Thyroid gland (tissue), 4 donors: Measurements from ENCODE around the gene USP33. TPM values are rescaled to one million over a fixed set of nuclear protein-coding genes. Genes with fewer than 3 reads are reported as not detected.

Source experiments
- DNase-seq, 2 donors: peaks; one replicate each; pipeline ENCODE4 v3.0.0-alpha.2; 2019
- H3K27ac ChIP-seq, 3 donors: fragments of 200-600 bp; sonication (generic); 1 replicate in 2 of 3; 2 replicates in 1 of 3; pipeline ENCODE4 v1.5.1; 2016 to 2019; ENCODE audit warnings: mild to moderate bottlenecking in 1 of 3, moderate library complexity in 1 of 3
- H3K27me3 ChIP-seq: fragments of 200-600 bp; sonication (generic); one replicate; pipeline ENCODE4 v1.5.1; 2019
- H3K36me3 ChIP-seq, 2 donors: fragments of 200-600 bp; sonication (generic); one replicate each; pipeline ENCODE4 v1.5.1; 2016 to 2019
- H3K4me1 ChIP-seq, 2 donors: fragments of 200-600 bp; sonication (generic); one replicate each; pipeline ENCODE4 v1.5.1; 2017 to 2019
- H3K4me3 ChIP-seq, 3 donors: fragments of 200-600 bp; sonication (generic); replicated peaks in 1 of 3; 1 replicate in 2 of 3; 2 replicates in 1 of 3; pipeline ENCODE4 v1.5.1; 2016; ENCODE audit warnings: mild to moderate bottlenecking in 1 of 3
- H3K9me3 ChIP-seq: fragments of 200-600 bp; sonication (generic); one replicate; pipeline ENCODE4 v1.5.1; 2017
- CTCF ChIP-seq, 6 experiments: fragments of 200-600 bp in 3 of 6; fragments of 450-650 bp in 3 of 6; sonication (generic) in 3 of 6; IDR thresholded peaks; one replicate each; pipeline ENCODE4 v1.5.1; 2016 to 2019; ENCODE audit warnings: antibody characterized with exemption in 6 of 6, mild to moderate bottlenecking in 2 of 6, inconsistent platforms in 1 of 6, moderate library complexity in 1 of 6
- POLR2A ChIP-seq, 2 donors: fragments of 450-650 bp; IDR thresholded peaks; one replicate each; pipeline ENCODE4 v1.6.1; 2017; ENCODE audit warnings: antibody characterized with exemption in 2 of 2, mild to moderate bottlenecking in 2 of 2, moderate library complexity in 1 of 2
- WGBS, 2 donors: methylation state at CpG; one replicate each; pipeline ENCODE4 v1.1.5; 2017; 5-methylcytosine and 5-hydroxymethylcytosine counted together
- intact Hi-C: fragments of 100-400 bp; cut with DNase I; formaldehyde crosslinking; loops from one replicate; pipeline ENCODE4 v1.15.1; 2023
- total RNA-seq, 4 donors: library from RNA; depleted of rRNA; stranded (reverse); fragments of >200 nt; gene quantifications; one replicate each; pipeline ENCODE4 v1.2.3, GENCODE V29; 2016

USP33 gene
- 100 to 1,000 TPM in 2 of 4 donors, 10 to 100 TPM in 2; 96.2 to 130 (median 105) TPM for total RNA-seq

- TF ChIP-seq POLR2A (IDR thresholded peaks at IDR 0.05) (peak; percentile 36 to 91), CTCF (IDR thresholded peaks at IDR 0.05) (peak in 1 of 6 experiments; percentile 9)
- 1% methylated on average over 26 to 28 of the region's 79 CpGs for WGBS, 2 donors
- H3K27ac ChIP-seq = peak within 1 kb of the TSS; percentile 49 to 87 (median 86)
- no peaks in the 10 kb centered on the region for H3K36me3 ChIP-seq
- peak; percentile 92 to 93 for DNase-seq
- no peaks in the 10 kb centered on the region for H3K27me3 ChIP-seq
- H3K4me1 ChIP-seq = peaks cover 7 to 17% of the 10 kb centered on the region in 2 donors
- peak within 1 kb of the TSS; percentile 75 to 94 (median 86) for H3K4me3 ChIP-seq
- no peaks in the 10 kb centered on the region for H3K9me3 ChIP-seq
- intact Hi-C loops = no loop called here
Measured at GRCh38 chr1:77759071-77760028, at the start of gene USP33. USP33 (minus strand) TSS chr1:77759852; CDS start chr1:77741697, 18,155 bp downstream.

DNA sequence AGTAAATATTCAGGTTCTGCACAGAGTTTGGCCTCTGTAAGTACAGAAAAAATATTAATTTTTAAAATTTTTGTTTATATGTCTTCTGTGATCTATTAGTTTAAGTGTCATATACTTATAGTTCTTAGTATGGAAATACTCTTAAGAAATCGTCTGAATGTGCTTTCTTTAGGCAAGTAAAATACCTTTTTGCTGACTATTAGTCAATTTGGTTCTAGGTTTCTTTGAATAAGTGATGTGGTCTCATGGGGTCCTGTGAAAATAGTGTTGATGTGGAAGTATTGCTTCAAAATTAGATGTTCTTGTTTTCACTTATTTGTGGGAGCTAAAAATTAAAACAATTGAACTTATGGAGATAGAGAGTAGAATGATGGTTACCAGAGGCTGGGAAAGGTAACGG, 43.7 kb upstream of the USP33 start:
- DNase-seq = no peak
- Histone ChIP-seq H3K27ac (no peak overlapping the region), H3K27me3 (no peaks in the 10 kb centered on the region), H3K9me3 (no peaks in the 10 kb centered on the region), H3K36me3 (peaks cover 7 to 19% of the 10 kb centered on the region in 2 donors), H3K4me1 (peaks cover 9 to 10% of the 10 kb centered on the region in 2 donors), H3K4me3 (no peak overlapping the region)
- intact Hi-C loops = no loop called here
- 49 to 75% methylated on average over 2 of the region's 2 CpGs for WGBS, 2 donors
- TF ChIP-seq POLR2A (IDR thresholded peaks at IDR 0.05) (no peak), CTCF (IDR thresholded peaks at IDR 0.05) (no peak)

- peaks cover 9 to 10% of the 10 kb centered on the region in 2 donors for H3K4me1 ChIP-seq
- H3K36me3 ChIP-seq = peaks cover 0 to 6% of the 10 kb centered on the region in 2 donors
- WGBS, 2 donors = 97 to 98% methylated on average over 2 of the region's 2 CpGs
- no peak for DNase-seq
- no peak overlapping the region for H3K27ac ChIP-seq
- H3K27me3 ChIP-seq = no peaks in the 10 kb centered on the region
- no peak overlapping the region for H3K4me3 ChIP-seq
- no peaks in the 10 kb centered on the region for H3K9me3 ChIP-seq
- TF ChIP-seq CTCF (IDR thresholded peaks at IDR 0.05) (no peak), POLR2A (IDR thresholded peaks at IDR 0.05) (no peak)
- intact Hi-C loops = no loop called here
Measured at GRCh38 chr1:77802026-77802425, 42.4 kb upstream of the USP33 start.

- TF ChIP-seq CTCF (IDR thresholded peaks at IDR 0.05) (no peak), POLR2A (IDR thresholded peaks at IDR 0.05) (no peak)
- Histone ChIP-seq H3K4me3 (no peak overlapping the region), H3K4me1 (peaks cover 9 to 10% of the 10 kb centered on the region in 2 donors), H3K36me3 (no peaks in the 10 kb centered on the region), H3K27me3 (no peaks in the 10 kb centered on the region), H3K9me3 (no peaks in the 10 kb centered on the region), H3K27ac (peak overlapping the region in 1 of 3 donors; percentile 12)
- intact Hi-C loops = no loop called here
- DNase-seq = no peak
Measured at GRCh38 chr1:77797991-77798390, 38.3 kb upstream of the USP33 start.
